ENCODE data around the gene CDKAL1. TPM values are rescaled to one million over a fixed set of nuclear protein-coding genes. Genes with fewer than 3 reads are reported as not detected.

The CDKAL1 gene
- total and polyA plus RNA-seq, 2 of the 13 experiments (the other 11 are each of a cell fraction or from before 2014, with no cell fraction given), result 9.5 to 27.7 TPM

- Histone ChIP-seq H2AFZ (ENCODE audit: low read length) (no peak overlapping the region), H3K27ac (ENCODE audit: extremely low read length, insufficient read depth, low read length) (no peak overlapping the region), H3K36me3 (replicated peaks in 1 of 2; ENCODE audit: control insufficient read depth in 1 of 2, insufficient read depth in 2 of 2, low read length in 2 of 2) (peaks cover 0 to 3% of the 10 kb centered on the region in 2 experiments; a peak in 2 of 5 replicates), H4K20me1 (ENCODE audit: insufficient read depth, low read length) (no peaks in the 10 kb centered on the region), H3K4me3 (replicated peaks in 1 of 3; ENCODE audit: insufficient read depth in 1 of 3, low read depth in 2 of 3, low read length in 3 of 3) (no peak overlapping the region), H3K9me3 (ENCODE audit: low read length) (no peaks in the 10 kb centered on the region), H3K4me2 (ENCODE audit: low read depth, low read length) (no peak overlapping the region), H3K79me2 (ENCODE audit: insufficient read depth, low read length) (no peaks in the 10 kb centered on the region), H3K9ac (ENCODE audit: insufficient read depth, low read depth, low read length) (no peak overlapping the region), H3K27me3 (ENCODE audit: control insufficient read depth in 1 of 2, insufficient read depth in 2 of 2, low read length in 2 of 2) (no peaks in the 10 kb centered on the region), H3K4me1 (ENCODE audit: insufficient read depth, low read length) (peaks cover 12% of the 10 kb centered on the region)
- intact Hi-C loops (cut with micrococcal nuclease; ENCODE audit: unreplicated experiment), result no loop called here
- ChIA-PET CTCF (ENCODE audit: low intra/inter-chr PET ratio, low total read pairs) (no interaction called here), POLR2A (no interaction called here)
- DNase-seq (ENCODE audit: low spot score) (no peak), FAIRE-seq (no peak), ATAC-seq (no peak)
- no TSS peak for BruUV-seq (replicated peaks)
- TF ChIP-seq KLF15 (CRISPR knock-in tag; IDR thresholded peaks at IDR 0.05; ENCODE audit: borderline replicate concordance) (no peak), TAF15 (IDR thresholded peaks at IDR 0.05; ENCODE audit: low read depth, low read length, poor library complexity, severe bottlenecking) (no peak), DRAP1 (CRISPR knock-in tag; IDR thresholded peaks at IDR 0.05) (no peak), ZNF180 (CRISPR knock-in tag; IDR thresholded peaks at IDR 0.05; ENCODE audit: borderline replicate concordance, low read depth) (no peak), ZBTB42 (CRISPR knock-in tag; IDR thresholded peaks at IDR 0.05) (no peak), KAT8 (CRISPR knock-in tag; IDR thresholded peaks at IDR 0.05) (no peak), GLMP (CRISPR knock-in tag; IDR thresholded peaks at IDR 0.05; ENCODE audit: borderline replicate concordance) (no peak), NR3C1 (CRISPR knock-in tag; IDR thresholded peaks at IDR 0.05) (no peak), FOXM1 (CRISPR knock-in tag; IDR thresholded peaks at IDR 0.05) (no peak), FOXC1 (CRISPR knock-in tag; IDR thresholded peaks at IDR 0.05; ENCODE audit: borderline replicate concordance) (no peak), ZBTB3 (CRISPR knock-in tag; IDR thresholded peaks at IDR 0.05; ENCODE audit: borderline replicate concordance, low read depth) (no peak)
- TF ChIP-seq, protein P1, sequence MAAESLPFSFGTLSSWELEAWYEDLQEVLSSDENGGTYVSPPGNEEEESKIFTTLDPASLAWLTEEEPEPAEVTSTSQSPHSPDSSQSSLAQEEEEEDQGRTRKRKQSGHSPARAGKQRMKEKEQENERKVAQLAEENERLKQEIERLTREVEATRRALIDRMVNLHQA (CRISPR knock-in tag; IDR thresholded peaks at IDR 0.05), result no peak
- TF ChIP-seq, protein P2, sequence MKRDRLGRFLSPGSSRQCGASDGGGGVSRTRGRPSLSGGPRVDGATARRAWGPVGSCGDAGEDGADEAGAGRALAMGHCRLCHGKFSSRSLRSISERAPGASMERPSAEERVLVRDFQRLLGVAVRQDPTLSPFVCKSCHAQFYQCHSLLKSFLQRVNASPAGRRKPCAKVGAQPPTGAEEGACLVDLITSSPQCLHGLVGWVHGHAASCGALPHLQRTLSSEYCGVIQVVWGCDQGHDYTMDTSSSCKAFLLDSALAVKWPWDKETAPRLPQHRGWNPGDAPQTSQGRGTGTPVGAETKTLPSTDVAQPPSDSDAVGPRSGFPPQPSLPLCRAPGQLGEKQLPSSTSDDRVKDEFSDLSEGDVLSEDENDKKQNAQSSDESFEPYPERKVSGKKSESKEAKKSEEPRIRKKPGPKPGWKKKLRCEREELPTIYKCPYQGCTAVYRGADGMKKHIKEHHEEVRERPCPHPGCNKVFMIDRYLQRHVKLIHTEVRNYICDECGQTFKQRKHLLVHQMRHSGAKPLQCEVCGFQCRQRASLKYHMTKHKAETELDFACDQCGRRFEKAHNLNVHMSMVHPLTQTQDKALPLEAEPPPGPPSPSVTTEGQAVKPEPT (CRISPR knock-in tag; IDR thresholded peaks at IDR 0.05; ENCODE audit: low read depth), result no peak
- TF ChIP-seq, protein P3, sequence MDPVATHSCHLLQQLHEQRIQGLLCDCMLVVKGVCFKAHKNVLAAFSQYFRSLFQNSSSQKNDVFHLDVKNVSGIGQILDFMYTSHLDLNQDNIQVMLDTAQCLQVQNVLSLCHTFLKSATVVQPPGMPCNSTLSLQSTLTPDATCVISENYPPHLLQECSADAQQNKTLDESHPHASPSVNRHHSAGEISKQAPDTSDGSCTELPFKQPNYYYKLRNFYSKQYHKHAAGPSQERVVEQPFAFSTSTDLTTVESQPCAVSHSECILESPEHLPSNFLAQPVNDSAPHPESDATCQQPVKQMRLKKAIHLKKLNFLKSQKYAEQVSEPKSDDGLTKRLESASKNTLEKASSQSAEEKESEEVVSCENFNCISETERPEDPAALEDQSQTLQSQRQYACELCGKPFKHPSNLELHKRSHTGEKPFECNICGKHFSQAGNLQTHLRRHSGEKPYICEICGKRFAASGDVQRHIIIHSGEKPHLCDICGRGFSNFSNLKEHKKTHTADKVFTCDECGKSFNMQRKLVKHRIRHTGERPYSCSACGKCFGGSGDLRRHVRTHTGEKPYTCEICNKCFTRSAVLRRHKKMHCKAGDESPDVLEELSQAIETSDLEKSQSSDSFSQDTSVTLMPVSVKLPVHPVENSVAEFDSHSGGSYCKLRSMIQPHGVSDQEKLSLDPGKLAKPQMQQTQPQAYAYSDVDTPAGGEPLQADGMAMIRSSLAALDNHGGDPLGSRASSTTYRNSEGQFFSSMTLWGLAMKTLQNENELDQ (CRISPR knock-in tag; IDR thresholded peaks at IDR 0.05; ENCODE audit: borderline replicate concordance), result no peak
- TF ChIP-seq, protein P4, sequence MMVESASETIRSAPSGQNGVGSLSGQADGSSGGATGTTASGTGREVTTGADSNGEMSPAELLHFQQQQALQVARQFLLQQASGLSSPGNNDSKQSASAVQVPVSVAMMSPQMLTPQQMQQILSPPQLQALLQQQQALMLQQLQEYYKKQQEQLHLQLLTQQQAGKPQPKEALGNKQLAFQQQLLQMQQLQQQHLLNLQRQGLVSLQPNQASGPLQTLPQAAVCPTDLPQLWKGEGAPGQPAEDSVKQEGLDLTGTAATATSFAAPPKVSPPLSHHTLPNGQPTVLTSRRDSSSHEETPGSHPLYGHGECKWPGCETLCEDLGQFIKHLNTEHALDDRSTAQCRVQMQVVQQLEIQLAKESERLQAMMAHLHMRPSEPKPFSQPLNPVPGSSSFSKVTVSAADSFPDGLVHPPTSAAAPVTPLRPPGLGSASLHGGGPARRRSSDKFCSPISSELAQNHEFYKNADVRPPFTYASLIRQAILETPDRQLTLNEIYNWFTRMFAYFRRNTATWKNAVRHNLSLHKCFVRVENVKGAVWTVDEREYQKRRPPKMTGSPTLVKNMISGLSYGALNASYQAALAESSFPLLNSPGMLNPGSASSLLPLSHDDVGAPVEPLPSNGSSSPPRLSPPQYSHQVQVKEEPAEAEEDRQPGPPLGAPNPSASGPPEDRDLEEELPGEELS (CRISPR knock-in tag; IDR thresholded peaks at IDR 0.05), result no peak
- WGBS (ENCODE audit: low lambda C conversion rate), result 97% methylated on average over 3 of the region's 3 CpGs
- in situ Hi-C loops (cut with HindIII; ENCODE audit: extremely low pct_ligation_motif_present, low pct_unique_long_range_greater_than_20kb), result no loop called here
These were observed 551.0 kb downstream of the CDKAL1 start for GRCh38 chr6:21085211-21085610.
